GM04504 (cell line): ENCODE measurements around the gene FNDC3B.
"Not testable (repeated sequence)": the region's sequence is repeated elsewhere in the genome, so short reads cannot be mapped to it uniquely, and the experiment has no call there.

Experiments used
- DNase-seq: peaks from one replicate; pipeline ENCODE4 v3.0.0-alpha.2; 2012; ENCODE audit warnings: low read depth

FNDC3B gene

GRCh38 chr3:172341482-172342059, 302.2 kb downstream of the FNDC3B start:
- no peak for DNase-seq

- DNase-seq = no peak
Observed at GRCh38 chr3:172342097-172342659, 302.8 kb downstream of the FNDC3B start.

GRCh38 chr3:172343117-172343516, 303.7 kb downstream of the FNDC3B start:
- no peak for DNase-seq

GRCh38 chr3:172343979-172344378, 304.6 kb downstream of the FNDC3B start:
- DNase-seq = no peak

GRCh38 chr3:172346161-172346560, 306.8 kb downstream of the FNDC3B start:
- no peak for DNase-seq

- no peak for DNase-seq
Observed at GRCh38 chr3:172347895-172348679, 308.7 kb downstream of the FNDC3B start.

- DNase-seq = no peak
Observed at GRCh38 chr3:172351895-172352466, 312.6 kb downstream of the FNDC3B start.

GRCh38 chr3:172352786-172353185, 313.4 kb downstream of the FNDC3B start:
- no peak for DNase-seq

GRCh38 chr3:172354931-172355499, 315.6 kb downstream of the FNDC3B start:
- no peak for DNase-seq

GRCh38 chr3:172355836-172356235, 316.5 kb downstream of the FNDC3B start:
- peak; percentile 67 for DNase-seq

GRCh38 chr3:172356427-172356826, 317.0 kb downstream of the FNDC3B start:
- DNase-seq = no peak

- DNase-seq = peak; percentile 26
Observed at GRCh38 chr3:172357850-172358754, 318.7 kb downstream of the FNDC3B start.

GRCh38 chr3:172359231-172359630, 319.9 kb downstream of the FNDC3B start:
- no peak for DNase-seq

GRCh38 chr3:172359996-172360395, 320.6 kb downstream of the FNDC3B start:
- no peak for DNase-seq

- DNase-seq = no peak
Observed at GRCh38 chr3:172362583-172362982, 323.2 kb downstream of the FNDC3B start.

- DNase-seq = no peak
Observed at GRCh38 chr3:172364374-172365027, 325.1 kb downstream of the FNDC3B start.

- no peak for DNase-seq
Observed at GRCh38 chr3:172365028-172365567, 325.7 kb downstream of the FNDC3B start.

GRCh38 chr3:172367205-172368105, 328.1 kb downstream of the FNDC3B start:
- no peak for DNase-seq

- not testable (repeated sequence) for DNase-seq
Observed at GRCh38 chr3:172368556-172368955, 329.2 kb downstream of the FNDC3B start.
